ENCODE measurements around the gene LRP5.

DNA sequence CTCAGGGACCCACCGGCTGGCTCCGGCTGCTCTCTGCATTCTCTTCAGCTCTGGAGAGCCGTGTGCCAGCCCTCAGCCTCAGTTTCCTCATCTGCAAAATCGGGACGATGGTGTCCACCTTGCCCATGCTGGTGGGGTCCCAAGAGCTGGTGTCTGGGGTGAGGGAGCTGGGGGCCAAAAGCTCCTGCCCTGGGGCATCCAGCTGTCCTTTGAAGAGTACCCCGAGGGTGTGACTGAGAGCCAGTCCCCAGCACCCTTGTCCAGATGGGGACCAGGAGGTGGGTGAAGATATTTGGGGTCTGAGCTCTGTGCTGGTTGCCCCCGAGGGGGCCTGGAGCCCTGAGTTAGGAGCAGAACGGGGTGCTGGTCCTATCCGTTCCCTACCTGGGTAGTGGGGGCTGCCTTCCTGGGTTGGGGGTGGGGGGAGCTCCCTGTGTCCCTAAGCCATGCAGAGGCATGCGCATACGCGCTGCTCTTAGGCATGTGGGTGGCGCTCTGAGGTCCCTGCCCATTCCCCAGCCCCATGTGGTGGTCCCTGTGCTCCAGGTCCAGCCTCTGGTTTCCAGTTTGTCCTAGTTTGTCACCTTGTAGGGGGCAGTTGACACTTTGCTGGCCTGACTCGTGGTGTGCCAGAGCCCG lies 4.9 kb downstream of the LRP5 start:
- TF ChIP-seq, protein P1, sequence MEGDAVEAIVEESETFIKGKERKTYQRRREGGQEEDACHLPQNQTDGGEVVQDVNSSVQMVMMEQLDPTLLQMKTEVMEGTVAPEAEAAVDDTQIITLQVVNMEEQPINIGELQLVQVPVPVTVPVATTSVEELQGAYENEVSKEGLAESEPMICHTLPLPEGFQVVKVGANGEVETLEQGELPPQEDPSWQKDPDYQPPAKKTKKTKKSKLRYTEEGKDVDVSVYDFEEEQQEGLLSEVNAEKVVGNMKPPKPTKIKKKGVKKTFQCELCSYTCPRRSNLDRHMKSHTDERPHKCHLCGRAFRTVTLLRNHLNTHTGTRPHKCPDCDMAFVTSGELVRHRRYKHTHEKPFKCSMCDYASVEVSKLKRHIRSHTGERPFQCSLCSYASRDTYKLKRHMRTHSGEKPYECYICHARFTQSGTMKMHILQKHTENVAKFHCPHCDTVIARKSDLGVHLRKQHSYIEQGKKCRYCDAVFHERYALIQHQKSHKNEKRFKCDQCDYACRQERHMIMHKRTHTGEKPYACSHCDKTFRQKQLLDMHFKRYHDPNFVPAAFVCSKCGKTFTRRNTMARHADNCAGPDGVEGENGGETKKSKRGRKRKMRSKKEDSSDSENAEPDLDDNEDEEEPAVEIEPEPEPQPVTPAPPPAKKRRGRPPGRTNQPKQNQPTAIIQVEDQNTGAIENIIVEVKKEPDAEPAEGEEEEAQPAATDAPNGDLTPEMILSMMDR (IDR thresholded peaks at IDR 0.05): no peak
- no peak for TF ChIP-seq POLR2A (IDR thresholded peaks at IDR 0.05)
